Fibroblast of skin of left quadriceps (primary cell): ENCODE results near the gene CSNK1G2.

Experiments
- DNase-seq, 2 experiments: peaks; one replicate each; pipeline ENCODE4 v3.0.0-alpha.2; 2013; ENCODE audit warnings: low read depth in 2 of 2

The CSNK1G2 gene

DNA sequence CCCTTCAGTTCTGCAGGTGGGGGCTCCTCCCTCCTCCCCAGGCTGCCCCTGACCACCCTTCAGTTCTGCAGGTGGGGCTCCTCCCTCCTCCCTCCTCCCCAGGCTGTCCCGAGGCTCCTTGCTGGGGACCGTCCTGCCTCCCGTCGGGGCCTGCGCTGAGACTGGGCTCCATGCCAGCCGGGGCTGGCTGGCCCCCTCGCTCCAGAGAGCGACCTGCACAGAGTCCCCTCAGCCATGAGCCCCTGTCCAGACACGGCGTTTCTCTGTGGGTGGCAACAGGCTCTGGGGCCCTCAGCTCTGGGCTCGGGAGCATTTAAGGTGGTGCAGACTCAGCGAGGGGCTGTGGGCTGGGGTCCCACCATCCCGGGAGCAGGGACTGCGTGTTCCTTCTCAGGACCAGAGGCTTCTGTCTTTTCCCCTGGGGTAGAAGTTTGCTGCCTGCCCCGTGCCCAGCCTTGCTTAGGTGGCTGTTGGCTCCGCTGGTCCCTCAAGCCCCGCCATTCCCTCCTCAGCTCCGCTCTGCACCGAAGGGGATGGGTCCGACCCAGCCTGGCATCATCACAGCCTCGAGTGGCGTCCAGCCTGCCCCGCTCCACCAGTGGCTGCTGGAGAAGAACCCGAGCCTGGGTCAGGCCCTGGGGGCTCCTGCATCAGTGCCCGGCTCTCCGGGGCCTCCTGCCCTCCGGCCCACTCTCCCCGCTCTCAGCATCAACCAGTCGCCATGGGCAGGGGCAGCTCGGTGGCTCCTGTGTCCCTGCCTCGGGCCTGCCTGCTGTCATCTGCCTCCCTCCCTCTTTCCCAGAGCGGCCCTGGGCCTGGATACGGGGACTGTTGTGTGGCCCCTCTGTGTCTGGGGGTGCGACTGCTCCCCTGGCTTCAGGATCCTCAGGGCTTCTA lies 27.6 kb downstream of the CSNK1G2 start:
- DNase-seq, result no peak

DNA sequence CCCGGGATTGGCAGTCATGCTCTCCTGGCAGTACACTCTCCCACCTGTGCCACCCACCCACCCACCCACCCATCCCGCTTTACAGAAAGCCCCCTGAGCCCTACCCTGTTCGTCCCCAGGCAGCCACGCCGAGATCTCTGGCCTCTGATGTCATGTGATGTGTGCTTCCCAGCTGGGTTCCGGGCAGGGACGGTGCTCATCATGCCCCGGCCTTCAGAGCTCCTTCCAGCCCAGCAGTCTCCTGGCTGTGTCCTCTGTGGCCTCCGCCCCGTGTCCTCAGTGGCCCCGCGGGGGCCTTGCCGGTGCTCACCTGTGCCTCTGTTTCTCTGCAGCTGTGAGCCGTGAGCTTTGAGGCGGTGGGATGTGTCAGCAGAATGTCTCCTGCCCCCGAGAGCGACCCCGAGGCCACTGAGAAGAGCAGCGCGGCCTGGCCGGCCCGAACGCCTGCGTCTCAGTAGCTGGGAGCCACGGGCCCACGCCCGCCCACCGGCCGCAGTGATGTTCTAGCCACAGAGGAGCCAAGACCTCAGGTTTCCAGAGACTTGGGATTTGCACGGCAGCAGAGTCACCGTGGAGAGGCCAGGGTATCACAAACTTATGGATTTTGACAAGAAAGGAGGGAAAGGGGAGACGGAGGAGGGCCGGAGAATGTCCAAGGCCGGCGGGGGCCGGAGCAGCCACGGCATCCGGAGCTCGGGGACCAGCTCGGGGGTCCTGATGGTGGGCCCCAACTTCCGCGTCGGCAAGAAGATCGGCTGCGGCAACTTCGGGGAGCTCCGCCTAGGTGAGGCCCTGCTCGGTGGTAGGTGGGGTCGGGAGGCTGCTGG lies 28.4 kb downstream of the CSNK1G2 start:
- DNase-seq, result no peak

DNA sequence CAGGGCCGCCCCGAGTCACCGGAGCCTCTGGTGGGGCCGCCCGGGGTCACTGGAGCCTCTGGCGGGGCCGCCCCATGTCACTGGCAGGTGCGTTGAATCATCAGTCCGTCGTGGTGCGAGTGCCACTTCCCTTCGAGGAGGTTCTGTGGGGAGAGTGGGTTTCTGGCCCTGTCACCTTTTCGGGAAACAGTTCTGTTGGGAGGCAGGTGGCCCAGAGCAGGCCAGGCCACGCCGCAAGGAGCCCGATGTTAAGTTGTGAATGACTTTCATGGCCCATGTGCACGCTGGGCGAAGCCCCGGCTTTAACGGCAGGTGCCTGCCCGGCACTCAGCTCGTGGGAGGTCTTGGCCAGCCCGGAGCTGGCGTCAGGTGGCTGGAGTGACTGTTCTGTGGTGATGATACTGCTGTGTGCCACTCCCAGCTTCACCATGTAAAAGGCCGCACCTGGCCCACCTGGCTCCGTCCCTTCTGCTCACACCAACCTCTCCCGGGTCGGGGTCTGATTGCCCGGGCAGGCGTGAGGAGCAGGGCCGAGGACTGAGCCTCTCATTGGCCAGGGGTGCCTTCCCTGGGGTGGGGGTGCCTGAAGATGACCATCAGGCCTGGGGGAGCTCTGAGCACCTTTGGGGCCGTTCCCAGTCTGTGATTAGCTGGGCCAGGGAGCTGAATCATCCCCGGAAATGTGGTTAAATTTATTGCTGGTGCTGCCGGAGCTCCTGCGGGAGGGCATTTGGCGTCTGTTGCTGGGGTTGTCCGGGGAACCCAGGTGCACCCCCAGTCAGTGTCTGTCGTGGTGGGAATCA lies 29.2 kb downstream of the CSNK1G2 start:
- no peak for DNase-seq

DNA sequence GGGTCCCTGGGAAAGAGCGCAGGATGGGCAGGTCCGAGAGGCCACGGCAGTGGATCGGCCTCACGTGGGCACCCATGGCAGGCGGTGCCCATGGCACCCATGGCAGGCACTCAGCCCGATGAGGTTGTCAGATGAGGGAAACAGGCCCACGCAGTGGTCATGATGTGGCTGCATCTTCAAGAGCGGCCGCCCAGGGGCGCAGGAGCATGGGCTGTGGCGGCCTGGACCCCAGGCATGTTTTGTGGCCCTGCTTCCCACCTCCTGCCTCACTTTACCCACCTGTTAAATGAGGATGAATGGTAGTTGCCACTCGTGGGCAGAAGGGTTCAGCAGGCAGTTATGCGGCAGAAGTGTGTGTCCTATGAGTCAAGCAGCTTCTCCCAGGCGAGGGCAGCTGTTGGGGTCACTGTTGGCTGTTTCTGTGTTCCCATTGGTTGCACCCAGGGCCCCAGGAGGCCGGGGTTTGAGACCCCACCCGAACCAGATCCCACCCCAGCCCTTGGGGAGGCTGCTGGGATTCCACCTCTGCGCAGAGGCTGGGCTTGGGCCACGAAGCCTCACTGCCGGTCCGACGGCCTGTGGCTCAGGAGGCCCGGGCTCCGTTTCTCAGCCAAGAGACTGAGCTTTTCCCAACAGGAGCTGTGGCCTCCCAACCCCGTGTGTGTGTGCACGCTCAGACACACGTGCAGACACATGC lies 30.0 kb downstream of the CSNK1G2 start:
- no peak for DNase-seq

- DNase-seq, result no peak
Observed at GRCh38 chr19:1974381-1975161, 33.6 kb downstream of the CSNK1G2 start.

DNA sequence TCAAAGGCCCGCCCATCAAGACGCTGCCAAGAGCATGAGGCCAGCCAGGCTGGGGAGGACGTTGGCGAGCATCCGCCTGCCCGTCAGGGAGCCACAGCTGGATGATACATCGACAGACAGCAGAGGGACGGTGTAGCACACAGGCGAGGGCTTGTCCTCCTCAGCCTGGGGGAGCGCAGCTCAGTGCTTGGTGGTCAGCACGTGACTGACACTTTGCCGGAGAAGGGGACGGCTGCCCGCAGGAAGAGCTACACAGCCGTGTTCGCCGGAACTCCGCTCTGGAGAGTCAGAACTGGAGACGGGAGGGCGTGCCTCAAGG lies 34.1 kb downstream of the CSNK1G2 start:
- no peak for DNase-seq

GRCh38 chr19:1977120-1977519 lies 36.1 kb downstream of the CSNK1G2 start:
- no peak for DNase-seq

- no peak for DNase-seq
Observed at GRCh38 chr19:1978346-1978894, 37.4 kb downstream of the CSNK1G2 start.

- DNase-seq, result no peak
Observed at GRCh38 chr19:1979017-1979416, 38.0 kb downstream of the CSNK1G2 start.

- DNase-seq, result no peak
Observed at GRCh38 chr19:1979642-1980041, 38.7 kb downstream of the CSNK1G2 start.

GRCh38 chr19:1980091-1980808 lies 39.3 kb downstream of the CSNK1G2 start:
- no peak for DNase-seq

DNA sequence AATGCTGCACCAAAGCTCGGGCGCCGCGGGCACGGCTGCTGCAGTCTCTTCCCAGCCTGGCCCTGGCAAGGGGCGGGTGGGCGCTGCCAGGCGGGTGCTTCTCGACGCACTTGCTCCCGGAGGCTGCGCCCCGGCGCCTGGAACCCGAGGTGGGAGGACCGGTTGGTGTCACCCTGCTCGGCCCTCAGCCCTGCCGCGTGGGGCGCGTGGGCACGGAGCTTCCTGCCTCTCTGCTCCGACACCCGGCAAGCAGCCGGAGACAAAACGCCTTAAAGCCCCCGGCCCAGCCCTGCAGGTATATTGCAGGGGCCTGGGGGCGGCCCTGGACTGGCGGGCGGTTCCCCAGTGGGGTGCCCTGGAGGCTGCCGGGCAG lies 39.8 kb downstream of the CSNK1G2 start:
- DNase-seq, result no peak

GRCh38 chr19:1981253-1981652 lies 40.3 kb downstream of the CSNK1G2 start:
- no peak for DNase-seq

- no peak for DNase-seq
Observed at GRCh38 chr19:1984357-1984756, 43.4 kb downstream of the CSNK1G2 start.

GRCh38 chr19:1985588-1986356 lies 44.8 kb downstream of the CSNK1G2 start:
- DNase-seq, result no peak

DNA sequence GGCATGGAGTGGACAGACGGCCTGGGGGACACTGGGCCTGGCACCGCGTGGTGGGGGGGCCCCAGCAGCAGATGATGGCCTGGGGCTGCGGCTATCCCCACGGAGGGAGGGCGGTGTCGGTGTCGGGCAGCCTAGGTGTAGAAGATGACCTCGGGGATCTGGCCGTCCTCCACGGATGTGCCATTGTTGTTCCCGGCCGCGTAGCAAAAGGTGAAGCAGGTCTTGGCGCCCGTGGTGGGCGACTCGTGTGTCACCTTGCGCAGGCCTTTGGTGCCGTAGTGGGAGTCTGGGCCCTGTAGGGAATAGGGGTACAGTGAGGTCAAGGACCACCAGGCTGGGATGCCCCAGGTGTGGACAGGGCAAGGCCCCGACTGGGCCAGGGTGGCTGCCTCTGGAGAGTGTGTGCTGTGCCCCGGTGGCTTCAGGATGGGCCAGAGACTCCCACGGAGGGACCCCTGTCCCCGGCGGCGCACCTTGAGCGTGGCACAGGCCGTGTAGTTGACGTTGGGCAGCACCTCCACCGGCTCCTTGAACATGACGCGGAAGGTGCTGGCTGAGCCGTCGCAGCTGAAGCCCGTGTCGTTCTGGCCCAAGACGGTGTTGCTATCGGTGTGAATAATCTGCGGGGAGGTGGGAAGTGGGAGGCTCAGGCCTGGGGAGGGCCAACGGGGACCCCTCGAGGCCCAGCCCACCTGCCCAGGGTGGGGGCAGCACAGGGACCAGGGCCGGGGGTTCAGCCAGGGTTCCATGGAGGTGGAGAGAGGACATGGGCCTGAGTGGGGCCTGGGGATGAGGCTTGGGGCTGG lies 45.6 kb downstream of the CSNK1G2 start:
- DNase-seq, result no peak

- no peak for DNase-seq
Observed at GRCh38 chr19:1987197-1988187, 46.5 kb downstream of the CSNK1G2 start.
